Left lobe of liver (tissue), 2 donors: ENCODE data around the gene ADCY2. TPM values are rescaled to one million over a fixed set of nuclear protein-coding genes. Genes with fewer than 3 reads are reported as not detected.

Source experiments
- ATAC-seq: fragments of 200-7000 bp; cut with Tn5 transposase; one replicate; pipeline ENCODE4 v1.9.1; 2020; ENCODE audit warnings: mild to moderate bottlenecking, moderate library complexity
- DNase-seq: peaks from one replicate; pipeline ENCODE4 v3.0.0-alpha.2; 2020; ENCODE audit warnings: low spot score
- total RNA-seq: library from RNA; stranded (reverse); gene quantifications from one replicate; pipeline ENCODE4 v1.2.1, GENCODE V29; 2021
- donor health status: DM: no; HTN: no; CAD: no; lungs with moderate emphysema.
- donor health status: DM: no; HTN: yes; CAD: no.

ADCY2 gene
- total RNA-seq, 1 donor from 2014 or later, result 0.35 TPM

DNA sequence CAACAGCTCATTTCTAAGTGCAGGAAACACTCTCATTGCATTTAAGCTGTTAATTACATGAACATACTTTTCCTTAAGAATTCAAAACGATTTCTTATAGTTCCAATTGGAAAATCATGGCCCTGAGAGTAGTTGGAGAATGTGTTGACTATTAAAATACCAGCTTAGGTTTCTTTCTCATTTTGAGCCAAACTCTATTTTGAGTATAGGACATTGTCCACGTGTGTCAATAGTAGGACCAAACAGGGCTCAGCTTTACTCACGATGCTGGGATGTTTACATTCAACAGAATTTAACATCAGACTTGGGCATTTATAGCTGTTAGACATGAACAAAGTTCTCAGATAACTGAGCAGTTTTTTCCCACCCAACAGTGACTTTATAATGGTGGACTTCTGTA is 39.6 kb downstream of the ADCY2 start:
- ATAC-seq (no peak), DNase-seq (no peak)

DNA sequence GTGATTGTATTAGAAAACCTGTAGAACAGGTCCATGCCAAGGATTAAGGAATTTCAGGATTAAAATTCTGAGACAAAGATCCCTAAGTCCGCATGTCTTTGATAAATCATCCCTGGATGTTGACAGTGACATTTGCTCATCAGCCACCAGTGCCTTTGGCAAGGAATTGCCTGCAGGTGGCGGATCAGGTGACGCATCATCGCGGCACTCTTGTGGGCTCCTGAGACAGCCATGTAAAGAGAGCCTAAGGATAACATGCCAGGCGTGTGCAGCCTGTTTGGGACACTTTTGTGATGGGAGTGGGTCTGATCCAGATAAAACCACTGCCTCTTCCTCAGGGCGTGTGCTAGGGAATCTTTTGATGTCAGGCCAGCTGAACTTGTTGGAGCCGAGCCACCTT is 40.6 kb downstream of the ADCY2 start:
- DNase-seq (no peak), ATAC-seq (no peak)

DNA sequence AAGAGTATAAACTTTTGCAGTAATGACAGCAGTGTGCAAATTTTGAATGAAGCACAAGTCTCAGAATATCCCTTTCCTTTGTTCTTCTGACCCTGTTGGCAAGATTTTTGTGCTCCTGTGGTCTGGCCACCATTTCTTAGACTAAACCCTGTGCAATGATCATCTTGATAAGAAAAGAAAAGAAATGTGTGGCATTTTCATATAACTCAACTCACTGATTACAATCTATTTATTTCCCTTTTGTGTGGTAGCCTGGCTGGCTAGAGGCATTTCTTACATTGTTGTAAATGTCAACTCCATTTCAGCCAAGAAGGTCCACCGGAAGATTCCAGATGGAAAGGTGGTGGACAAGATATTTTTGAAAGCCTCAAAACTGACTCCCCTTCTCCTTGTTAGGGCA is 41.9 kb downstream of the ADCY2 start:
- ATAC-seq (no peak), DNase-seq (no peak)

DNA sequence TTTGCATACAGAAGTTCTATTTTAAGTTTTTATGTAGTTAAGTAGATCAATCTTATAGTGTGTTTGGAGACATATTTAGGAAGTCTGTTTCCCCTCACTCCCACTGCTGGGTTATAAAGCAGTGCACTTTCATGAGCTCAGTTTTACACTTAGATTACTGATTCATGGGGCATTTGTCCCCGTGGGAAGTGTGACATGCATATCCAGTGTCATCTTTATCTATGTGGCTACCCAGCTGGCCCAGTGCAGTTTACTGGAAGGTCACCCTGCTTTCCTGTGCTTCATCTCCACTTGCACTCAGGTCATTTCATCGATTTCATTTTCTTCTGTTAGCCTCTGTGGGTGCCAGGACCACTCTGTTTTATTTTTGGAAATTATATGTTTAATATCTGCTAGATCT is 49.1 kb downstream of the ADCY2 start:
- ATAC-seq (no peak), DNase-seq (no peak)

DNA sequence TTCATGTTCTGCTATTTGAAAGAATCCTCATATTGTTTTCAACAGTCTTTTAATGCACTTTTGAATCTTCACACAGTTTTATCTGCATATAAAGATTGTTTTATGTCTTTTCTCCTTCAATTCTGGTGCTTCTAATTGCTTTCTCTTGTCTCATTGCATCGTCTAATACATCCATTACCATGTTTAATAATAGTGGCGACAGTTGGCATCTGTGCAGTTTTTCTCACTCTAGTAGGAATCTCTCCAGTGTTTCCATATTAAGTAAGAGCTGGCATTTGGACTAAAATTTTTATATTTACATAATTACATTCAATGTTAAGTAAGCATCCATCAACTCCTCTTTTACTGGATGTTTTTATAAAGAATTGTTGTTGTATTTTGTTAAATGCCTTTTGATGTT is 49.9 kb downstream of the ADCY2 start:
- ATAC-seq, result no peak
- DNase-seq, result no peak

DNA sequence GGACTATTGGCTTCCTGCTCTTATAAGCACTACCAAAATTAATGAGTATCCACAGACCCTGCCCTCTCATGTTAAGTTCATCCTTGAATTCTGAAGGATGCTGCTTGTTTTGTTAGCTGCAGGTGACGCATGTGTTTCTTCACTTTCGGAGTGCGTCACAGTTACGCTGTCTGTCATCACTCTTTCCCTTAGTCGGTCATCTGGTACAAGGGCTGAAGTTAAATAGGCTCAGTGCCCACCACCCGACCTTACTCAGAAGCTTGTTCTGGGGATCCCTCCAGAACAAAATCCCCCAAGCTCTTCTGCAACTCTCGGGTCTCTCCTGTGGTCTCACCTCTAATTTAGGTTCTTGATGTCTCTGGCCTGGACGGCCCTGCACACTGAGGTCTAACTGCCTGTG is 51.0 kb downstream of the ADCY2 start:
- DNase-seq (no peak), ATAC-seq (no peak)

DNA sequence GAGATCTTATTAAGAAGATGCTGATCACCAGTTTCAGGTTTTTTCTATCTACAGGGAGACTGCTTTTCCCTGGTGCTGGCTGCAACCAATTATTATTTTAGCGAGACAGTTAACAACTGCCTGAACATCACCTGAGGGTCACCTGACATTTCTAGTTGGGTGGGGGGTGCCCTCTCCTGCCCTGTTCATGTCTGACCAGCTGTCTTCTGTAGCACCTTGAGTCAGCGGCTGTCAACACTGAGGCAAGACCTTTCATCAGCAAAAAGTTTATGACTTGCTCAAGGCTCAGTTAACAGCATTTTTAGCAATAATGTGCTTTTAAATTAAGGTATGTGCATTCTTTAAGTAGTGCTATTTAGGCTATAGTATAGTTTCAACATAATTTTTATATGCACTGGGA is 58.0 kb downstream of the ADCY2 start:
- no peak for ATAC-seq

DNA sequence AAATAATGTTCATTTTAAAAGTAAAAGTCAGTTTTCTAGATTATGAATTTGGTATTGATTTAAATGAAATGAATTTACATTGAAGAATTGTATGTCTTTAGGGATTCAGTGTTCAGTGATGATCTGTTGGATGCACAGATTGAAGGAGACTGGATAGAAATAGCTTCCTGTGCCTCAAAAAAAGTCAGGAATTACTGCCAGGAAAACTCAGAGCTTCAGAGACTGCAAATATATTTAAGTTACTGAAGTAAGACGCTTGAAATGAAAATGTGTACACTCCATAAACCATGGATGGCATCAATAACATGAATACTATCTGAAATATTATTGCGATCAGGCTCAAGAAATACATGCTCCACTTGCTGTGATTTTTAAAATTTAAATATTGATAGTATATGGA is 60.3 kb downstream of the ADCY2 start:
- ATAC-seq (no peak), DNase-seq (no peak)

More for the DNA sequence above, 58.0 kb downstream of the ADCY2 start:
- no peak for DNase-seq

DNA sequence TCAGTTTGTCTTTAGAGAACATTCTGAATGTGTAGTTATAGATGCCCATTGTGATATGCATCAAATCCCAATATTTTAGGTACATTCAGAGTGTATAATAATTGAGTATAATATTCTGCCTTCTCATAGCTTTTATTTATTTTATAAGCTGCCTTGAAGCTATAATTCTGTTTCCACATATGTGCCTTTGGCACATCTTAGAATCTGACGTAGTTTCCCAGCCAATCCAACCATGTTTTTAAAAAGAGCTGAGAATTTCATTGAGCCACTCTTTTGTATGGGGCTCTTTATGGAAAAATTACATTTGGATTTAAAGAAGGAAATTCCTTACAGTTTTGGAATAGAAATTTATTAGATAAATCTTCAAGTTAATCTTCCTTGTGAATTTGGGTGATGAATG is 65.4 kb downstream of the ADCY2 start:
- no peak for DNase-seq

DNA sequence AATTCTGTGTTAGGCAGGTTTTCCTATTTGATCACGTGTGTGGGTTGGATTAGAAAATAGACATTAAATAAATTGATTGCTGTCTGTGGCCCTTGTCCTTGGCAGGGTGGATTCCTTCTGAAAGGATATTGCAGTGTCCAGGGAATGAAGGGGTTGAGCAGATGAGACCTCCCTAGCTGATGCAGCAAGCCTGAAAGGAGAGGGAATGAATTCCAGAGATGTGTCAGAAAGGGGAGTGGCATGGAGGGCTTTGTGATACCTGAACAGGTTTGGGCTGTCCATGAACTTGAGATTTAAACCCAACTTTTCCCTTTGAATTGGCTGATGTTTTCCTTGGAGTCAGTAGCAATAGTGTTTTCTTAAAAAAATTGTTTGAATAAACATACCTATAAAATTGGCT is 66.8 kb downstream of the ADCY2 start:
- ATAC-seq (no peak), DNase-seq (no peak)

More for the DNA sequence above, 65.4 kb downstream of the ADCY2 start:
- no peak for ATAC-seq

DNA sequence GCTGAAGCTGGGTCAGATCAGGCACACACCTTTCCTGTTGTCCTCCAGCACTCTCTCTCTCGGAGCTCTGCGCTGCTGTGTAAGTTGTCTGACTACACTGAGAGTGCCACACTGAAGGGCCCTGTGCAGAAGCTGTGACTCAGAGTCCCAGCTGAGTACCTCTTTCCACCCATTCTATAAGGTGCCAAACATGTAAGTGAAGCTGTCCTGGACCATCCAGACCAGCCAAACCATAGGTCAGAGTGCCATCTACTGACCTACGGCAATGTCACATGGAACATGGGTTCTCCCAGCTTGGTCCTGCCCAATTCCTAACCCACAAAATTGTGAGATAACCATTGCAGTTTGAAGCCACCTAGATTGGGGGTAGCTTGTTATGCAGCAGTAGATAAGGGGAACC is 68.2 kb downstream of the ADCY2 start:
- ATAC-seq (no peak), DNase-seq (no peak)

DNA sequence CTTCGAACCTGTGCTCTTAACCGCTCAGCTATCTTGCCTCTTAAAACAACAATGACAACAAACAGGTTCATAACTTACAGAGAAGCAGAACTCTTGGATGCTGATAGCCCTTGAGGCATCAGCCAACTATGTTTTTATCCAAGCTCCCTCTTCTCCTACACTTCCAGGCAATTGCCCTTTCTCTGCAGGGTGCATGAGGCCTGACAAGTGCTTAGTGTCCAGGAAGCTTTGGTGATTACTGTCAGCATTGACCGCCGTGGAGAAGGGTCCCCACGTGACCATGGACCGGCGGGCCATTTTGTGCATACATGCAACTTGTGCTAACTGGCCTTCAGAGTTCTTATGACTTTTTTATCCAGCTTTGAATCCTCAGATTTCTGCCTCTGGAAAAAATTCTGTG is 71.2 kb downstream of the ADCY2 start:
- DNase-seq, result no peak
- ATAC-seq, result no peak

DNA sequence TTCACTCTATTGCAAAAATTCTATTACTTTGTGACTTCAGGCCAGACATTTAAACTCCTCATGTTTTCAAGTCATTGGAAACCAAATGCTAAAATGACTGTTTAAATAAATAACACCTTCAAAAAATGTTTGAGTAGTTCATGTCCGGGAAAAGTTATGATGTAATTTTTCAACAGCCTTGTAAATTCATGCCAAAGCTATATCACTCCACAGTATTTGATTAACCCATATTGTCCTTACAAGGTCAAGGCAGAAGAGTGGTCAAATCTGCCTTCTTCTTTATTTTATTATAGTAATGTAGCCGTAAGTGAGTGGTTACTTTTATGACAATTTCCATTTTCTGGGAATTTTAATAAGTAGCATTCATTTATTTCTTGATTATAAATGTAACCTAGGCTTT is 72.8 kb downstream of the ADCY2 start:
- DNase-seq (no peak), ATAC-seq (no peak)

DNA sequence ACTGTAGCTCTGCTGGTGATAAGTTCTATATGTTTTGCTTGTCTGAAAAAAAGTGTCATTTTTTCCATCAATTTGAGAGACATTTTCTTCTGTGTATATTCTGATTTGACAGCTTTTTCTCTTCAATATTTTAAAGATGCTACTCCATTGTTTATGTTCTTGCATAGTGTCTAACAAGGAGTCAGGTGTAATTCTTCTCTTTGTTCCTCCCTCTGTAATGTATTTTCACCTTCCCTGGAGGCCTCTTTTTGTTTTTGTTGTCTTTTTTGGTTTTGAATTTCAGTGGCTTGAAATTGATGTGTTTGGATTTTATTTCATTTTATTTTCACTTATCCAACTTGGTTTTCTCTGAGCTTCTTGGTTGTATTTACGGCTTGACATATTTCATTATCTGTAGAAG is 75.8 kb downstream of the ADCY2 start:
- DNase-seq, result no peak
- no peak for ATAC-seq

DNA sequence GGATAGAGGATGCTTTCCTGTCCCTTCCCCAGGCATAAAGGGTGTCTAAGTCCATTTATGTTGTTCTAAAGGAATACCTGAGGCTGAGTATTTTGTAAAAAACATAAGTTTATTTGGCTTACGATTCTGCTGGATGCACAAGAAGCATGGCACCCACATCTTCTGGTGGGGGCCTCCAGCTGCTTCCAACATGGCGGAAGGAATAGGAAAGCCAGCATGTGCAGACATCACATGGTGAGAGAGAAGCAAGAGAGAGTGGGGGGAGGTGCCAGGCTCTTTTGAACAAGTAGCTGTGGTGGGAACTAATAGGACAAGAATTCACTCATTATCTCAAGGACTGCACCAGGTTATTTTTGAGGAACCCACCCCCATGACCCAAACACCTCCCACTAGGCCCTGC is 77.2 kb downstream of the ADCY2 start:
- ATAC-seq, result no peak

DNA sequence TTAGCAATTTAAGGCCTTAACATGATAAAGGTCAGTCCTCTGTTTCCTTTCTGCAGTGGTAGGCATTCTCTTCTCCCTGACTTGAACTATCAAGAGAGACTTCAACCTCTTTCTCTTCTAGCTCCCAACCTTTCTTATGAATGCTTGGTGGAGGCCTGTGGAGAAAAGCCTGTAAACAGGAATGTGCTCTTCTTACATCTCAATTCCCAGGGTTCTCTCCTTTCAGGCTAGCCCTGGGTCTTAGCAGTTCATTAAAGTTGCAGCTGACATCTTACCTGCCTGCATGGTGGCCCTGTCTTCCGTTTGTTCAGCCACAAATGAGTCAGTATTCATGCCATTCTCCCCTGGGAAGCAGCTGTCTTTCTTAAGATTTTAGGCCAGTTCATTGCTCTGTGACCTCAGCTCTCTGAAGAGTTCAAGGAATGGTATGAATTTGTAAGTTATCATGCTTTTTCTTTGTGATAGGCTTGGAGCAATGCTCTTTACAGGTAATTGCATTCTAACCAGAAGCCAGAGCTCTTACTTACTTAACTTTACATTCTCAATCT is 77.8 kb downstream of the ADCY2 start:
- no peak for DNase-seq
- ATAC-seq, result no peak

More for the DNA sequence above, 77.2 kb downstream of the ADCY2 start:
- DNase-seq, result no peak

DNA sequence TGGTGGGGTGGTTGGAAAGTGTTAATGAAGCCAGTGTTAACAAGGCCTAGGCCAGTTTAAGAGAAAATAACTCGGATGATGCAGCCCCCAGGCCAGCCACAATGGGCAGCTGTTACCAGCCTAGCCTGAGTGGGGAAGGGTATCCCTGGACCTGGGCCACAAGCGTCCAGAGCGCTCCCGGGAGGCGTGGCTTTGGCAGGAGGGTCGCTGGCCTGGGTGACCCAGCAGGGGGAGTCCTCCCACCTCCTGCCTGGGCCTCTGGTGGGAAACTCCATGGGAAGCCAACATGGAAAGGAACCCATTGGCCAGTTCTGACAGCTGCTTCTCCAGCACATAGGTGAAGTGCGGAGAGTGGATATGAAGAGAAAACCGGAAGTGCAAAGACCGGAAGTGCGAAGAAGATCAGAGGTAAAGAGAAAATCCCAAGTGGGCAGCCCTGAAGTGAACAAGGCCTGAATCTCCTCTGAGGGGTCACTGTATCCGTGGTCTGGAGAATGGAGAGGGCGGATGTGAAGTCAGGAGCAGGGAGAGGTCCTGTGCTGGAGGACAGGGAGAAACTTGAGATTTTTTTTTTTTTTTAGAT is 79.0 kb downstream of the ADCY2 start:
- DNase-seq (no peak), ATAC-seq (no peak)

DNA sequence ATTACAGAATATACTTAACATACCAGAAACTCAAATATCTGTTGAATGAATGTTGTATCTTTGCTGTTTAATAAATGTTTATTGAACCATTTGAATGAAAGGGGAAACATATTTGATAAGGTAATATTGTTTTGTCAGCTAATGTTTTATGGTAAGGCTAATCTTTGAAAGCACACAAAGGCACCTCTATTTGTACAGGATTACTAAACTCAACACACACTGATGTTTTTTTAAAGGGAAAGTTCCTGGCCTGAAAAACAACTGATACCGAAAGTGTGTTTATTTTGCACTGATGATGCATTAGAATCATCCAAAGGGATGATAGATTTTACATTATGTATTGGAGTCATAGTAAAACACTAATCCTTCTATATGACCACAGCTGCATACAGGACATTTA is 82.5 kb downstream of the ADCY2 start:
- no peak for DNase-seq
- ATAC-seq, result no peak

DNA sequence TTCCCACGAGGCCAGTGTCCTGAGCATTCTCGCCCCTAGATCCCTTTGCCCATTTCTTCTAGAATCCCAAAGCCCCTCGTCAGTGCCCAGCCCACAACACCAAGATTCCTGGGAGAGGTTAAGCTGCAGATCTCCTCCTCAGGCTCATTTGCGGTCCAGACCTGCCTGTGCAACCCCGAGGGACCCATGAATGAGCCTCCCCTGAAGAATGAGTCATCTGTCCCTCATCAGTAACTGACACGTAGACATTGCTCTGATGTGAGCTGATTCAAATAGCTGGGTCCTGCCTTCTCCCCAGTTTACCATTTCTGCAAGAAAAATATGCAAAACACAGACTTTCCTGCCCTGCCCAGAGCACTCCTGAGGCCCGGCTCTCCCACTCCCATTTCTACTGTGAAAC is 92.8 kb downstream of the ADCY2 start:
- no peak for ATAC-seq
- DNase-seq, result no peak

DNA sequence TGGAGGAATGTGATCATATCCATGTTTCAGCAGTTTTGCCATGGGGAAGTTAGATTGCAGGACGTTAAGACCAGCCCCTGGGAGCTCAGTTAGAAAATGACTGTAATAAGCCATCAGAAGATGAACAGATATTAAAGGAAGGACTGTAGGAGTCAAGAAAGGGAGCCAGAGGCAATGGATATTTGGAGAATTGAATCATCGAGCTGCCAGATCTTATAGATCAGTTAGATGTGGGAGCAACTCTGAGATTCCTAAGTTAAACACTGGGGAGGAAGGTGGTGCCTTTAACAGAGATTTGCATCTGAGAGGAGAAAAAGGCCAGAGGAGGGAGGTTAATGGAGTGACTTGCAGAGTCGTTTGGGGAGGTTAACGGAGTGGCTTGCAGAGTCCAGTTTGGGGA is 96.4 kb downstream of the ADCY2 start:
- DNase-seq (no peak), ATAC-seq (no peak)

DNA sequence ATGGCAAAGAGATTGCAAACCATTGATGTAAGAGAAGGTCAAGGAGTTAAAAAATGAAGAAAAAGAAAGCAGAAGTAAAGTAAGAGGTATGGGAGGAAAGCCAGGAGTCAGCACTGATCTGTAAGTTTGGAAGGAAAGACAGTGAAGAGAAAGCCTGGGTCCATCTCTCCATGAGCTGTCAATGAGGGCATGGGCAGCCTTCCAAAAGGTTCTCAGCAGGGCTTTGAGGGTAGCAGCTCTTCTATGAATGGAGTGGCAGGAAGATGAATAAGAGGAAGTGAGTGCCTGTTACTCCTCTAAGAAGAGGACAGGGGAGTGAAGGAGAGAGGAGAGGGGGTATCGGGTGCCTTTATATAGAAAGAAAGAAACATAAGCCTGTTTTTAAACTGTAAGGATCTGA is 97.1 kb downstream of the ADCY2 start:
- ATAC-seq (no peak), DNase-seq (no peak)

DNA sequence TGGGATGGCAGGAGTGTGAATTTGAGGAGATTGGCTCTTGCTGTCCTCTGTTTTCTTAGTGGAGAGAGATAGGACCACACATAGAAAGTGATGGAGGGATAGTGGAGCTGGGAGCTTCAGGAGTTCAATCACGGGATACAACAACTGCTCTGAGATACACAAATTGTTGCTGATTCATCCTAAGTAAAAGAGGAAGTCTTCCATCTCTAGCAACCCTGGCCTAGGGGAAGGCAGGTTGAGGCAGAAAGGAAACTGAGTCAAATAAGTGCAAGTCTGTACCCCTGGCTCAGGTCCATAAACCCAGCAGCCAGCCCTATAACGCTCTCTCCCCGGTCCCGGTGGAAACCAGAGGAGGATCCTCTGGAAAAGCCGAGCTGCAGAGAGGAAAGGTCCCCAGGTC is 97.7 kb downstream of the ADCY2 start:
- ATAC-seq, result no peak
- no peak for DNase-seq

DNA sequence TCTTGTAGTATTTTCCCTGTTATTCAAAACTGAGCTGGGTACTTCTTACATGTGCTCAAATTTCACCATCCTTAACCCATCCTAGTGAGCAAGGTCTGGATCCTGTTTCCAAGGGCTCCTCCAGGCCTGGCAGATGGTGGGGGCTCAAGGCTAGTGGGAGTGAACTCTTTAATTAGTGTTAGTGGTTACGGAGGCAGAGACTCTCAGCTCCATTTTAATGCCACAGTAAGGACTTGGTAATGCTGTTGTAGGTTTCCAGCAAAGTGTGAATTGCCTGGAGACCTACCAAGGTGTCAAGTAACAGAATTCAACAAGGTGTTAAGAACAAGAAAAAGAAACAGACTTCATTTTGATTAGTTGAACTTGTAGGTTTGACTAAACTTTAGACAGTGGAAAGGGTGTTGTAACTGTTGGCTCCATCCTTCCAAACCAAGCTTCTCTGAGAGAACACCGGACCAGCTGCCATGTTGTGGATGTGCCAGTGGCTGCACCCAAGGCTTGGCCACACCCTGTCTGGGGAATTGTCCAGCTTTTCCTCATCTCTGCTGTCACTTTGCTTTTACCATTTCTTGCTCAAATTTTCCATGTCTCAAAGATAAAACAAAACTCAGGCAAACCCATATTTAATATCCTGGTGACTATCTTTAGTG is 98.7 kb downstream of the ADCY2 start:
- DNase-seq, result no peak
- ATAC-seq, result no peak
